ENCODE results near the gene TSPAN2.

TSPAN2 gene

GRCh38 chr1:115086176-115086830 is 3.0 kb downstream of the TSPAN2 start:
- TF ChIP-seq, protein P1, sequence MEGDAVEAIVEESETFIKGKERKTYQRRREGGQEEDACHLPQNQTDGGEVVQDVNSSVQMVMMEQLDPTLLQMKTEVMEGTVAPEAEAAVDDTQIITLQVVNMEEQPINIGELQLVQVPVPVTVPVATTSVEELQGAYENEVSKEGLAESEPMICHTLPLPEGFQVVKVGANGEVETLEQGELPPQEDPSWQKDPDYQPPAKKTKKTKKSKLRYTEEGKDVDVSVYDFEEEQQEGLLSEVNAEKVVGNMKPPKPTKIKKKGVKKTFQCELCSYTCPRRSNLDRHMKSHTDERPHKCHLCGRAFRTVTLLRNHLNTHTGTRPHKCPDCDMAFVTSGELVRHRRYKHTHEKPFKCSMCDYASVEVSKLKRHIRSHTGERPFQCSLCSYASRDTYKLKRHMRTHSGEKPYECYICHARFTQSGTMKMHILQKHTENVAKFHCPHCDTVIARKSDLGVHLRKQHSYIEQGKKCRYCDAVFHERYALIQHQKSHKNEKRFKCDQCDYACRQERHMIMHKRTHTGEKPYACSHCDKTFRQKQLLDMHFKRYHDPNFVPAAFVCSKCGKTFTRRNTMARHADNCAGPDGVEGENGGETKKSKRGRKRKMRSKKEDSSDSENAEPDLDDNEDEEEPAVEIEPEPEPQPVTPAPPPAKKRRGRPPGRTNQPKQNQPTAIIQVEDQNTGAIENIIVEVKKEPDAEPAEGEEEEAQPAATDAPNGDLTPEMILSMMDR (IDR thresholded peaks at IDR 0.05), result no peak
- Histone ChIP-seq H3K9me3 (no peaks in the 10 kb centered on the region), H3K4me1 (peaks cover 0 to 80% (median 31%) of the 10 kb centered on the region in 4 donors), H3K27ac (peak overlapping the region; percentile 97), H3K36me3 (no peaks in the 10 kb centered on the region), H3K4me3 (peak overlapping the region; percentile 1 to 3), H3K27me3 (no peaks in the 10 kb centered on the region)
- peak in 1 of 2 donors; percentile 47 for DNase-seq
- intact Hi-C loops (cut with DNase I; ENCODE audit: low total_unique reads), result loop anchor here (5.0 kb wide), 1 partner anchor 46 kb away; no protein-coding TSS in a partner anchor

DNA sequence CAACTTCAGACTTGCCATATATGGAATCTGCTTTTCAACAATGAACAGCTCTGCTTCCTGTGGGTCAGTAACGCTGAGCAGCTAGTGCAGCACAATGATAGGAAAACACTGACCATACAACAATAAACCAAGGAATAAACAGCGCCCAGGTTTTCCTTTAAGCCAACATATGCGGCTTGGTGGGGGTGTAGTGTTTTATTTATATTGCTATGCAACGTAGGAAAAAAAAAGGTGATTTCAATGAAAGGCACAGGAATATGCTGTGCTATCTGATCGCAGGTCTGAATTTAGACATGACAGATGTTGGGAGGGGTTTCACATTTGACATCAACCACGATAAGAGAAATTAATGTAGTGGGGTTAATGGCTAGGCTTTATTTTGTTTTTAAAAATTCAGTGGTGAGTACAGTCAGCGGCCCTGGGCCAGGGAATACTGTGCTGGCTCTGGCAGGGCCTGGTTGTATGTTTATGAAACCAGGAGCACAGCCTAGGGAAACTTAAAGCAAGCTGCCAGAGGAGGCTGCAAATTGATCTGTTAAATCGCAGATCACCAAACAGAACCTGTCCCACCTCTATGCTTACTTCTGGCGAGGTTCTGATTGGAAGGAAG is 4.3 kb downstream of the TSPAN2 start:
- peak overlapping the region; percentile 1 to 3 for H3K4me3 ChIP-seq
- TF ChIP-seq, protein P1 (IDR thresholded peaks at IDR 0.05), result no peak
- H3K9me3 ChIP-seq, result no peaks in the 10 kb centered on the region
- peak in 1 of 2 donors; percentile 37 for DNase-seq
- peak overlapping the region; percentile 97 for H3K27ac ChIP-seq
- intact Hi-C loops (cut with DNase I; ENCODE audit: low total_unique reads), result loop anchor here (5.0 kb wide), 1 partner anchor 47 kb away; no protein-coding TSS in a partner anchor
- H3K36me3 ChIP-seq, result no peaks in the 10 kb centered on the region
- H3K27me3 ChIP-seq, result no peaks in the 10 kb centered on the region
- peaks cover 0 to 76% (median 29%) of the 10 kb centered on the region in 4 donors for H3K4me1 ChIP-seq

- DNase-seq, result no peak
- H3K27me3 ChIP-seq, result no peaks in the 10 kb centered on the region
- no peak overlapping the region for H3K4me3 ChIP-seq
- peak overlapping the region; percentile 97 for H3K27ac ChIP-seq
- peaks cover 0 to 74% (median 29%) of the 10 kb centered on the region in 4 donors for H3K4me1 ChIP-seq
- intact Hi-C loops (cut with DNase I; ENCODE audit: low total_unique reads), result no loop called here
- H3K36me3 ChIP-seq, result no peaks in the 10 kb centered on the region
- H3K9me3 ChIP-seq, result no peaks in the 10 kb centered on the region
- TF ChIP-seq, protein P1 (IDR thresholded peaks at IDR 0.05), result no peak
Measured at GRCh38 chr1:115082949-115083348, 6.4 kb downstream of the TSPAN2 start.

DNA sequence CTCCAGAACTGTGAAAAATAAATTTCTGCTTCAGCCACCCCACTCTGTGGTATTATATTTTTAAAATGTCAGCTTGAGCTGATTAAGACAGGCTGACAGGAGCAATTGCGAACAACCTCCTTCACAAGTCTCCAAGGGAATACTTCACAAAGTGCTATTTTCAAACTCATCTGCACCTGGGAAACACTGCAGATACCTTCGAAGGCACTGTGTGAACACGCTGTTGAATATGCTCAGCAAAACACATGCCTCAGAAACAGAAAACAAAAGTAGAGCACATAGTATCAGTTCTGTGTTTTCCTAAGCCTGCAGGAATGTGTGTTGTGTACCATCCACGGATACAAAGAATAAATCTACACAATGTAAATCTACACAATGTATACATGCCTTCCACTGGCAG is 10.6 kb downstream of the TSPAN2 start:
- H3K9me3 ChIP-seq, result no peaks in the 10 kb centered on the region
- H3K27ac ChIP-seq, result no peak overlapping the region
- TF ChIP-seq, protein P1 (IDR thresholded peaks at IDR 0.05), result no peak
- no peak overlapping the region for H3K4me3 ChIP-seq
- no peaks in the 10 kb centered on the region for H3K27me3 ChIP-seq
- H3K36me3 ChIP-seq, result no peaks in the 10 kb centered on the region
- intact Hi-C loops (cut with DNase I; ENCODE audit: low total_unique reads), result no loop called here
- DNase-seq, result no peak
- peaks cover 0 to 74% (median 30%) of the 10 kb centered on the region in 4 donors for H3K4me1 ChIP-seq

- H3K36me3 ChIP-seq, result no peaks in the 10 kb centered on the region
- peaks cover 0 to 74% (median 31%) of the 10 kb centered on the region in 4 donors for H3K4me1 ChIP-seq
- H3K4me3 ChIP-seq, result no peak overlapping the region
- intact Hi-C loops (cut with DNase I; ENCODE audit: low total_unique reads), result no loop called here
- no peaks in the 10 kb centered on the region for H3K9me3 ChIP-seq
- TF ChIP-seq, protein P1 (IDR thresholded peaks at IDR 0.05), result no peak
- DNase-seq, result no peak
- H3K27me3 ChIP-seq, result no peaks in the 10 kb centered on the region
- H3K27ac ChIP-seq, result peak overlapping the region in 1 of 2 donors; percentile 84
Measured at GRCh38 chr1:115077984-115078330, 11.3 kb downstream of the TSPAN2 start.

All from tibial artery (tissue), 4 donors.